Measurements from ENCODE around the gene SRSF2.

Gene SRSF2, protein sequence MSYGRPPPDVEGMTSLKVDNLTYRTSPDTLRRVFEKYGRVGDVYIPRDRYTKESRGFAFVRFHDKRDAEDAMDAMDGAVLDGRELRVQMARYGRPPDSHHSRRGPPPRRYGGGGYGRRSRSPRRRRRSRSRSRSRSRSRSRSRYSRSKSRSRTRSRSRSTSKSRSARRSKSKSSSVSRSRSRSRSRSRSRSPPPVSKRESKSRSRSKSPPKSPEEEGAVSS

DNA sequence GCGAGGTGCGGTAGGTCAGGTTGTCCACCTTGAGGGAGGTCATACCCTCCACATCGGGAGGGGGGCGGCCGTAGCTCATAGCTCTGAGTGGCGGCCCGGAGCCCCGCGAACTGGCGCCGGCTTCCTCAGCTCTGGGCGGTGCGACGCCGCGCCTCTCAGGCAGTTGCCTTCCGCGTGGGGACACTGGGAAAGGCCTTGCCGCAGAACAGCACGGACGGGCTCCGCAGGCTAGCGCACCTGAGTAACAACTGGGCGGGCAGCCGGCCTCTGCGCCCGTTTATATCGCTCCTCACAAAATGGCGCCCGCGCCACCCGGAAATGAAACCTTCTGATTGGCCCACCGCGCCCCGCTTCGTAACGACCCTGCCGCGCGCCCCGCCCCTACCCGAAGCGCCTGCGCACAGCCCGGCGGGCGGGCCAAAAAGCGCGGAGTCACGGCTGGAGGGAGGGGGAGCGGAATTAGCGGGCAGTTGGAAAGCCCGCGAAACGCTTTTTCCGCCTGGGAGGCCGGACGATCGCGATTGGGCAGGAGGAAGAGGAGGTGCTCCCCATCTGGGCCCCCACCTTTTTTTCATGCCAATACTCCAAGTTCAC is at the start of gene SRSF2:
TSS of gene SRSF2 (minus strand) at position 250 of the 594 bp plus-strand sequence. CDS start at position 79, 171 bp downstream.
- peak; percentile 99 for DNase-seq (ENCODE audit: low read depth)
- peak within 1 kb of the TSS; percentile 94 for H3K4me3 ChIP-seq (ENCODE audit: low read depth, low read length)
- TF ChIP-seq CTCF (conservative IDR thresholded peaks at IDR 0.05; ENCODE audit: low read depth, low read length): no peak

GRCh38 chr17:76784926-76785325 is 47.8 kb upstream of the SRSF2 start:
- no peak for DNase-seq (ENCODE audit: low read depth)
- TF ChIP-seq CTCF (conservative IDR thresholded peaks at IDR 0.05; ENCODE audit: low read depth, low read length): no peak
- no peak overlapping the region for H3K4me3 ChIP-seq (ENCODE audit: low read depth, low read length)

GRCh38 chr17:76783146-76783545 is 46.0 kb upstream of the SRSF2 start:
- no peak for TF ChIP-seq CTCF (conservative IDR thresholded peaks at IDR 0.05; ENCODE audit: low read depth, low read length)
- DNase-seq (ENCODE audit: low read depth): no peak
- no peak overlapping the region for H3K4me3 ChIP-seq (ENCODE audit: low read depth, low read length)

DNA sequence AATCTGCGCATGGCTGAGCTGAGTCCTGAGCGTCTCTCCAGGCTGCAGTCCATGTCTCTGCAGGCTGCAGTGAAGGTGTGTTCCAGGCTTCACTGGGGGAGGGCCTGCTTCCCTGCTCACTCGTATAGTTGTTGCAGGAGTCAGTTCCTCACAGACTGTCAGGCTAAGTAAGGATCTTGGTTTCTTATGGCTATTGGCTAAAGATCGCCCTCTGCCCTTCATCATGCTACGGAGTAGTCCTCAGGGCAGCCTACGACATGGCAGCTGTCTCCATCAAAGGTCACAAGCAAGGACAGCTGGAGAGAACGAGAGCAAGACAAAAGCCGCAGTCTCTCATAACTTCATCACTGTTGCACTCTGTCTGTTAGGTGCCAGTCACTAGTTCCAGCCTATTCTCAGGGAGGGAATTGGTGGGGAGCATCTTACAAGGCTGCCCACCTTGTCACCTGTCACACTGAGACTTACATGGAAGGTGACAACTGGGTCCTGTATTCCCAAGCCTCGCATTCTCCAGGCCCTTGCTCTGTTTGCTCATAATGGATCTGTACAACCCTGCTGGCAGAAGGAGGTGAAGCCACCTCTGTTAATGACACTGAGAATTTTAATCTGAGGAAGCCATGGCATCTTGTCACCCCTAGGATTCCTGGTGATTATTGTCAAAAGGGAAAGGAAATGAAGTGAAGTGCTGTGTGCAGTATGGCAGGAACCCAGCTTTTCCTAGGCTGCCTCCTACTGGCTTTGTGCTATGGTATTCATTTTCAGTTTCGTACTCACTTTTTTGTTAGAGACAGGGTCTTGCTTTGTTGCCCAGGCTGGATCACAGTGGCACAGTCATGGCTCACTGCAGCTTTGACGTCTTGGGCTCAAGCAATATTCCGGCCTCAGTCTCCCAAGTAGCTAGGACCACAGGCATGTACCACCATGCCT is 44.2 kb upstream of the SRSF2 start:
- DNase-seq (ENCODE audit: low read depth): peak; percentile 23
- peak; percentile 47 for TF ChIP-seq CTCF (conservative IDR thresholded peaks at IDR 0.05; ENCODE audit: low read depth, low read length)
- H3K4me3 ChIP-seq (ENCODE audit: low read depth, low read length): no peak overlapping the region

- H3K4me3 ChIP-seq (ENCODE audit: low read depth, low read length): no peak overlapping the region
- no peak for DNase-seq (ENCODE audit: low read depth)
- no peak for TF ChIP-seq CTCF (conservative IDR thresholded peaks at IDR 0.05; ENCODE audit: low read depth, low read length)
Measured at GRCh38 chr17:76775021-76775600, 38.0 kb upstream of the SRSF2 start.

- peak; percentile 11 for TF ChIP-seq CTCF (conservative IDR thresholded peaks at IDR 0.05; ENCODE audit: low read depth, low read length)
- DNase-seq (ENCODE audit: low read depth): peak; percentile 71
- no peak overlapping the region for H3K4me3 ChIP-seq (ENCODE audit: low read depth, low read length)
Measured at GRCh38 chr17:76772842-76773525, 35.9 kb upstream of the SRSF2 start.
